NCI-H1048 (cell line): ENCODE data around the gene DNAH9.

Source experiments
- DNase-seq: peaks from one replicate; lab custom pipeline; 2025; lab: John Stamatoyannopoulos, UW

DNAH9 gene

DNA sequence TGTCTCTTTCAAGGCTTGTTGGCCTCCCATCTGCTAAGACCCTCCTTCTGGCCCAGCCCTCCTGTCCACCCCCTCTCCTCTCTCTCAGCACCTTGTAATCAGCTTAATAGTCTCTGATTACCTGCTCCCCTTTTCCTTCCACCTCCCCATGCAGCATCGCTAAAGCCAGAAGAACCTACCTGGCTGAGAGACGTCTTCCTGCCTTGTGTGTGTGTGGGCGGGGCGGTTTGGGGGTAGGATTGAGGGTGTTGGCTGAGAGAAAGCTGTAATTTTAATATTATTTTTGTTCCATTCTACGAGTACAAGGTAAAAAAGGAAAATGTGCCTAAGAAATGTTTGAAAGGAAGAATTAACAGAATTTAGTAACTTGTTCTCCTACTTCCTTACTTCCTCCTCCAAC lies 3.4 kb downstream of the DNAH9 start:
- no peak for DNase-seq

GRCh38 chr17:11608396-11608795 lies 10.1 kb downstream of the DNAH9 start:
- DNase-seq = no peak

GRCh38 chr17:11610999-11611566 lies 12.8 kb downstream of the DNAH9 start:
- no peak for DNase-seq

GRCh38 chr17:11612956-11613355 lies 14.7 kb downstream of the DNAH9 start:
- no peak for DNase-seq

GRCh38 chr17:11618861-11619566 lies 20.7 kb downstream of the DNAH9 start:
- no peak for DNase-seq

- DNase-seq = no peak
Observed at GRCh38 chr17:11622492-11622891, 24.2 kb downstream of the DNAH9 start.

GRCh38 chr17:11624976-11625375 lies 26.7 kb downstream of the DNAH9 start:
- no peak for DNase-seq

- no peak for DNase-seq
Observed at GRCh38 chr17:11625878-11626277, 27.6 kb downstream of the DNAH9 start.

DNA sequence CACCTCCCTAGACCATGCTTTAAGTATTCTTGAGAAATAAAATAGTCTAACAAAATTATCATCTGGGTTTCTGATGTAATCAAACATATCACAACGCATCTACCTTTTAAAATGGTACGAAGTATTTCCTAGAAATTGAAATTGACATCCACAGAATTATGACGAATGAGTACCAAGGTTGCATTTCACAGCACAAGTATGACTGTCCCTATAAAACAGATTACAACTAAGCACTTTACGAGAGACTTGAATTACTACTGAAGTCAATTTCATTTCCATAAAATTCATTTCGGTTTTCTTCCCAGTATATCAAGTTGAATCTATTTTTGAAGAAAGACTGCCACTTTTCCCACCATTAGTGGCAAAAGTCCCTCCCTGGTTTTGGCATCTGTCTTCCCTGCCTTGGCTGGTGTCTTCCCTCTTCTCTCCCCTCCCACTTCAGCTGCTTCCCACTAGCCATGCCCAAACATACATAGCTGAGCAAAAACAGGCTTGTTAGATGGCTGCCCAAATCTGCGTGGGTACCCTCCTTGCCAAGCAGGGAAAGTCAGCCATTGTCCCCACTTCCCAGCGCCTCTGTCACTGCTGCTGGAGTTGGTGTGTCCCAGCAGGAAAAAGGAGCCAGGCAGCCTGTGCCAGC lies 29.2 kb downstream of the DNAH9 start:
- DNase-seq = no peak

- DNase-seq = no peak
Observed at GRCh38 chr17:11628374-11628773, 30.1 kb downstream of the DNAH9 start.

GRCh38 chr17:11628831-11629230 lies 30.6 kb downstream of the DNAH9 start:
- DNase-seq = no peak

DNA sequence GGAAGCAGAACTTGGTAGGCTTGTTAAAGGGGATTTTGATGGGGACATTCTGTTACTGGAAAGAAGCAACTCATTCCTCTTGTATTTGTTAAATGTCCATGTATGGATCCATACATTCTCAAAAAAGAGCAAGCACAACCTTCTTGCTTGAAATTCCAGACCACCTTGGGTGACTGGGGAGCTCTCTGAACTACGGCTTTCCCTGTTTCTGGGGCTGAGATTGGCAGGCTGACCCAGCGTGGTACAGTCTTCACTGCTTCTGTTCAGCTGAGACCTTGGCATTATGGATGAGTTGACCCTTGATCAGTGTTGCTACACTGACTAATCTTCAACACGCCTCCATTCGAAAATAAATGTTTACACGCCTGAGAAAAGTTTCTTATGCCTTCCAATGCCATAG lies 38.5 kb downstream of the DNAH9 start:
- DNase-seq = no peak

DNA sequence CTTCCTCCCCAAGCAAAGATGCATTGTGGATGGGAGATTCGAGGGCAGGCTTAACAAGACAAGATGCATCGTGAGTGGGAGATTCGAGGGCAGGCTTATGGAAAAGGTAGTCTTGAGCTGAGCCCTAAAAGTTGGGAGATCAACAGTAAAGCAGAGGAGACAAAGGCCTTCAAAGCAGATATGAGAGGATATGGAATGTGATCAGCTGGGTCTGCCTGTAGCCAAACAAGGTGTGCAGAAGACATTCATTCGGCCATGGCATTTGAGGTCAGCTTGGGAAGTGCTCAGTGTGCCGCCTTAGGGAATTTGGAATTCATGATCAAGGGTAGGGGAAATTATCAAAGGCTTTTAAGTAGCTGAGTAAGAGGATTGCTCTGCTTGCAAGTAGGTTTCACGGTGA lies 39.5 kb downstream of the DNAH9 start:
- no peak for DNase-seq

DNA sequence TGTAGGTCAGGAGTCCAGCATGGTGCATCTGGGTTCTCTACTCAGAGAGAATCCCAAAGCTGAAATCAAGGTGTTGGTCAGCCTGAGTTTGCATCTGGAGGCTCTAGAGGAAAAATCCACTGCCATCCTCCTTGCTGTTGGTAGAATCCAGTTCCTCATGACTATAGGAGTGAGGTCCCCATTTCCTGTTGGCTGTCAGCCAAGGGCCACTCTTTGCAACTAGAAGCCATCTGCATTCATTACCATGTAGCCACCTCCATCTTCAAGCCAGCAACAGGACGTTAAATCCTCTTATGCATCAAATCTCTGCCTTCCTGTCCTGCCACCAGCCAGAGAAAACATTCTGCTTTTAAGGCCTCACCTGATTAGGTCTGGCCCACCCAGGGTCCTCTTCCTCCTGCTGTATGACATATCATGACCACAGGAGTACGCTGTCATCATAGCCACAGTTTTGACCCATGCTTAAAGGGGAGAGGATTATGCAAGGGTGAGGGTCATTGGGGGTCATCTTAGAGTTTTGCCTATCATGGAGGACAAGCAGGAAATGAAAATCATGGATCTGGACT lies 40.5 kb downstream of the DNAH9 start:
- no peak for DNase-seq

- DNase-seq = no peak
Observed at GRCh38 chr17:11639736-11640462, 41.6 kb downstream of the DNAH9 start.

DNA sequence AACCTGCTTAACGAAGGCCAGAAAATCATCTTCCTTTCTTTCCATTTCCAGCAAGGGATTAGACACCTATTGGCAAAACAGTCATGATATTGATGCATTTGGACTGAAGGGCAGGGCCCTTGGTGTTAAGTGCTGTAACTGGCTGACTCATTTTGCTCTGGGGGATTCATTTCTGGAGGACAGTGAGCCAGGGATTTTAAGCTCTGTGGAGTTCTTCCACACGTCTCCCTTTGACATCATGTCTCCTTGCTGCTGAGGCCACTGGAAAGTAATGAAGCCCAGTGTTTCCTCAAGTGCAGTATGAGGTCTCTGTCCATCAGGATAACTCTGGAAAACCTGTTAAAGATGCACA lies 42.2 kb downstream of the DNAH9 start:
- DNase-seq = no peak

DNA sequence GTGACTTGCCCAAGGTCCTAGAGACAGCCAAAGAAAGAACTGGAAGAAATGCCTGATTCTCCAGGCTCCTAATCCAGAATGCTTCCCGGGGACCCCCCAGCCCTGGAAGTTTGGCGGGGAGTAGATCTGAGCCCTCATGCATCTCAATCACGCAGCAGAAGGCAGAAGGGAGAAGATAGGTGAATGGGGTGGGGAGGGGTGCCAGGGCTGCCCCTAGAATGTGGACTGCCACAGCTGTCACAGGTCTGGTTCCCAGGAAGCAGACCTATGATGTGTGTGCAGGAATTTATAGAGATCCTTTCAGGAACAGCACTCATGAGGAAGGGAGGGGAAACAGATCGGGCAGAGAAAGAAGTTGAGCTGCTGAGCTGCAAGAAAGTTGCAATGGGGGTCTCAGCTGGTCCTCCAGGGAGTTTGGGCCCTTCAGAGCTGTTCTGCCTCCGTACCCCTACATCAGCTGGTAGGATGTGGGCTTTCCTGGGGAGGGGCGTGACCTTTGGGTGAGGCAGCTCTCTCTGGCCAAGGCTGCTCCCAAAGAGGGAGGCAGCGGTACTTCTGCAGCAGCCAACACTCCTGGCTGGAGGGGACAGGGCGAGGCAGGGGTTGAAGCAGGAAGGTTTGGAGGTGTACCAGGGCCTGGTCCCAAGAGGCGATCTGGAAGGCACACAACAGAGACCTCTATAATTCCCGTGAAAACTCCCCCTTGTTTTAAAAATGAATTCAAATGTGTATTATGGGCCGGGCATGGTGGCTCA lies 43.4 kb downstream of the DNAH9 start:
- no peak for DNase-seq

GRCh38 chr17:11642655-11643054 lies 44.4 kb downstream of the DNAH9 start:
- no peak for DNase-seq

- no peak for DNase-seq
Observed at GRCh38 chr17:11643851-11644250, 45.6 kb downstream of the DNAH9 start.

- DNase-seq = peak; percentile 78
Observed at GRCh38 chr17:11644265-11645212, 46.3 kb downstream of the DNAH9 start.

GRCh38 chr17:11645426-11645825 lies 47.2 kb downstream of the DNAH9 start:
- DNase-seq = no peak
